Activated B cell treated with CpG ODN at 0.5 μM for 24 hours (primary cell): Measurements from ENCODE around the gene KCNMA1. TPM values are rescaled to one million over a fixed set of nuclear protein-coding genes. Genes with fewer than 3 reads are reported as not detected.

Experiments
- ATAC-seq: fragments of 200-7000 bp; cut with Tn5 transposase; one replicate; pipeline ENCODE4 v1.10.0; 2021; ENCODE audit warnings: low read depth, mild to moderate bottlenecking, moderate library complexity
- CTCF ChIA-PET: fragments of 350-600 bp; sonication (Branson Sonifier 250); formaldehyde crosslinking; loops from one replicate; lab custom pipeline; 2021; ENCODE audit warnings: antibody characterized with exemption; lab: Charles Lee
- POLR2A ChIA-PET: fragments of 350-600 bp; sonication (Branson Sonifier 250); formaldehyde crosslinking; loops from one replicate; lab custom pipeline; 2021; ENCODE audit warnings: antibody characterized with exemption; lab: Charles Lee
- DNase-seq: peaks from one replicate; pipeline ENCODE4 v3.0.0; 2022
- H3K27ac Mint-ChIP-seq: one replicate; pipeline ENCODE4 v1.8.0; 2020; ENCODE audit warnings: mixed read lengths
- H3K27me3 Mint-ChIP-seq: one replicate; pipeline ENCODE4 v1.8.0; 2021; ENCODE audit warnings: mixed read lengths
- H3K36me3 Mint-ChIP-seq: one replicate; pipeline ENCODE4 v1.8.0; 2021; ENCODE audit warnings: low read depth, mixed read lengths
- H3K4me1 Mint-ChIP-seq: one replicate; pipeline ENCODE4 v1.8.0; 2021; ENCODE audit warnings: mixed read lengths
- H3K4me3 Mint-ChIP-seq: one replicate; pipeline ENCODE4 v1.8.0; 2020; ENCODE audit warnings: mild to moderate bottlenecking, mixed read lengths
- H3K9me3 Mint-ChIP-seq: one replicate; pipeline ENCODE4 v1.8.0; 2020; ENCODE audit warnings: mixed read lengths
- intact Hi-C: fragments of 100-400 bp; cut with micrococcal nuclease; formaldehyde crosslinking; loops from one replicate; pipeline ENCODE4 v1.15.1; 2024
- total RNA-seq: library from RNA; stranded (reverse); gene quantifications from 2 replicates; pipeline ENCODE4 v1.2.3, GENCODE V29; 2022
- TF ChIP-seq, protein P1 (sequence below): fragments of 200-600 bp; IDR thresholded peaks from one replicate; pipeline ENCODE4 v1.8.0; 2022; ENCODE audit warnings: antibody characterized with exemption, mild to moderate bottlenecking

KCNMA1 gene
- total RNA-seq, 1 donor from 2014 or later = 3.7 TPM

DNA sequence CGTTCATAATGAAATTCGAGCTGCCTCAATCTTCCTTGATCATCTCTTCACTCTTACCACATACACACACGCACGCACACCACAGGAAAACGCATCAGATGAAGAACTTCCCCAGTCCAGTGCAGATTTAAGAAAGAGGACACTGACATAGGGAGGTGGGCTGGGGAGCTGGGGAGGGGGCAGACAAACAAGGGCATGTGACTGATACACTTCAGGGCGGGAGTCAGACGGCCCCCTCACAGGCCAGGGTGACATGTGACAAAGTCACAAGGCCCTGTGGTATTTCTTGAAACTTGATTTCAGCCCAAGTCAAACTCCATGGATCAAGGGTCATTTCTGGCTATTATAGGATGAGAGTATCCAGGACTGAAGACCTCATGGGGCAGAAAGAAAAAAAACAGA is 82.6 kb downstream of the KCNMA1 start:
- TF ChIP-seq, protein P1, sequence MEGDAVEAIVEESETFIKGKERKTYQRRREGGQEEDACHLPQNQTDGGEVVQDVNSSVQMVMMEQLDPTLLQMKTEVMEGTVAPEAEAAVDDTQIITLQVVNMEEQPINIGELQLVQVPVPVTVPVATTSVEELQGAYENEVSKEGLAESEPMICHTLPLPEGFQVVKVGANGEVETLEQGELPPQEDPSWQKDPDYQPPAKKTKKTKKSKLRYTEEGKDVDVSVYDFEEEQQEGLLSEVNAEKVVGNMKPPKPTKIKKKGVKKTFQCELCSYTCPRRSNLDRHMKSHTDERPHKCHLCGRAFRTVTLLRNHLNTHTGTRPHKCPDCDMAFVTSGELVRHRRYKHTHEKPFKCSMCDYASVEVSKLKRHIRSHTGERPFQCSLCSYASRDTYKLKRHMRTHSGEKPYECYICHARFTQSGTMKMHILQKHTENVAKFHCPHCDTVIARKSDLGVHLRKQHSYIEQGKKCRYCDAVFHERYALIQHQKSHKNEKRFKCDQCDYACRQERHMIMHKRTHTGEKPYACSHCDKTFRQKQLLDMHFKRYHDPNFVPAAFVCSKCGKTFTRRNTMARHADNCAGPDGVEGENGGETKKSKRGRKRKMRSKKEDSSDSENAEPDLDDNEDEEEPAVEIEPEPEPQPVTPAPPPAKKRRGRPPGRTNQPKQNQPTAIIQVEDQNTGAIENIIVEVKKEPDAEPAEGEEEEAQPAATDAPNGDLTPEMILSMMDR = no peak

DNA sequence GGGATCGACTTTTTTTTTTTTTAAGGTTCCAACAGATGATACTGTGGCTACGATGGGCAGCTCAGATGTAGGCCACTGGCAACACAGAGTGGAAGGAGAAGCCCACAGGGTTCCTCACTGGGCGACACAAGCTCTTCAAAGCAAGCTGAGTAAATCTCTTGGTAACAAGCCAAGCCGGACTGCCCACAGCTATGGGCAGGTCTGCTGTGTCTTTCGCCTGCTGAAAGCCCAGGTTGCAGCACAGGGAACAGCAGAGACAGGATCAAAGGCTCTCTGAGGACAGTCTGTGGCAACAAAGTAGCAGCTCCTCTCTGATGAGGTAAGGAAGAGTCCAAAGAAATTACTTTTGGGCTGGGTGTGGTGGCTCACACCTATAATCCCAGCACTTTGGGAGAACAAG is 83.6 kb downstream of the KCNMA1 start:
- POLR2A ChIA-PET = no interaction called here
- no peaks in the 10 kb centered on the region for H3K9me3 Mint-ChIP-seq
- H3K27me3 Mint-ChIP-seq = no peaks in the 10 kb centered on the region
- ATAC-seq = no peak
- no peak overlapping the region for H3K27ac Mint-ChIP-seq
- no peaks in the 10 kb centered on the region for H3K36me3 Mint-ChIP-seq
- intact Hi-C loops = no loop called here
- H3K4me1 Mint-ChIP-seq = no peaks in the 10 kb centered on the region
- H3K4me3 Mint-ChIP-seq = no peak overlapping the region
- CTCF ChIA-PET = no interaction called here
- no peak for DNase-seq
- TF ChIP-seq, protein P1 = no peak

More for the DNA sequence above, 82.6 kb downstream of the KCNMA1 start:
- Mint-ChIP-seq H3K27ac (no peak overlapping the region), H3K4me3 (no peak overlapping the region), H3K27me3 (no peaks in the 10 kb centered on the region), H3K9me3 (no peaks in the 10 kb centered on the region), H3K4me1 (no peaks in the 10 kb centered on the region), H3K36me3 (no peaks in the 10 kb centered on the region)
- intact Hi-C loops = no loop called here
- ChIA-PET POLR2A (no interaction called here), CTCF (no interaction called here)
- no peak for DNase-seq
- no peak for ATAC-seq

DNA sequence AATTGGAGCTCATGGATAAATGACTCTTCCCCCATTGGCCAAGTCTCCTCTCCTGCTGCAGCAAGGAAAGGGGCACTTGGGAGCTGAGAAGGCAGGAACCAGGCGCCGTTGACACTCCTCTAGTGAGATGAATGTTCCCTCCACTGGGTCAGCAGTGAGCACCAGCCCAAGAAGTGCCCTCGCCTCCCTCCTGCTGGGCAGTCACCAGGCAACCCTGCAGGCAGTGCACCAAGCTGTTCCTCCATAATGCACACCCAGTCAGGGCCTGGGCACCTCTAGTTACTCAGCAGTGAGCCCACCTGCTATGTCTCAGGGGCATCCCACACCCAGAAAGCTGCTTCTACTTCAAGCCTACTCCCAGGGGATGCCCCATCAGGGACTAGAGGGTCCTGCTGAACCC is 84.3 kb downstream of the KCNMA1 start:
- ATAC-seq = no peak
- H3K4me3 Mint-ChIP-seq = no peak overlapping the region
- CTCF ChIA-PET = no interaction called here
- TF ChIP-seq, protein P1 = no peak
- no peaks in the 10 kb centered on the region for H3K27me3 Mint-ChIP-seq
- POLR2A ChIA-PET = no interaction called here
- H3K9me3 Mint-ChIP-seq = no peaks in the 10 kb centered on the region
- H3K36me3 Mint-ChIP-seq = no peaks in the 10 kb centered on the region
- DNase-seq = no peak
- intact Hi-C loops = no loop called here
- H3K27ac Mint-ChIP-seq = no peak overlapping the region
- H3K4me1 Mint-ChIP-seq = no peaks in the 10 kb centered on the region

- Mint-ChIP-seq H3K36me3 (no peaks in the 10 kb centered on the region), H3K4me1 (no peaks in the 10 kb centered on the region), H3K4me3 (no peak overlapping the region), H3K27ac (no peak overlapping the region), H3K27me3 (no peaks in the 10 kb centered on the region), H3K9me3 (no peaks in the 10 kb centered on the region)
- intact Hi-C loops = no loop called here
- CTCF ChIA-PET = no interaction called here
- TF ChIP-seq, protein P1 = no peak
- ATAC-seq = no peak
- no peak for DNase-seq
- POLR2A ChIA-PET = no interaction called here
Measured at GRCh38 chr10:77552252-77552651, 85.4 kb downstream of the KCNMA1 start.

- Mint-ChIP-seq H3K4me1 (no peaks in the 10 kb centered on the region), H3K36me3 (no peaks in the 10 kb centered on the region), H3K9me3 (no peaks in the 10 kb centered on the region), H3K27ac (no peak overlapping the region), H3K27me3 (no peaks in the 10 kb centered on the region), H3K4me3 (no peak overlapping the region)
- TF ChIP-seq, protein P1 = no peak
- intact Hi-C loops = no loop called here
- ATAC-seq (no peak), DNase-seq (no peak)
- CTCF ChIA-PET = no interaction called here
- POLR2A ChIA-PET = no interaction called here
Measured at GRCh38 chr10:77550378-77550777, 87.2 kb downstream of the KCNMA1 start.
